ENCODE data around the gene DIS3L.
"Not testable (repeated sequence)": the region's sequence is repeated elsewhere in the genome, so short reads cannot be mapped to it uniquely, and the experiment has no call there.

Gene DIS3L

DNA sequence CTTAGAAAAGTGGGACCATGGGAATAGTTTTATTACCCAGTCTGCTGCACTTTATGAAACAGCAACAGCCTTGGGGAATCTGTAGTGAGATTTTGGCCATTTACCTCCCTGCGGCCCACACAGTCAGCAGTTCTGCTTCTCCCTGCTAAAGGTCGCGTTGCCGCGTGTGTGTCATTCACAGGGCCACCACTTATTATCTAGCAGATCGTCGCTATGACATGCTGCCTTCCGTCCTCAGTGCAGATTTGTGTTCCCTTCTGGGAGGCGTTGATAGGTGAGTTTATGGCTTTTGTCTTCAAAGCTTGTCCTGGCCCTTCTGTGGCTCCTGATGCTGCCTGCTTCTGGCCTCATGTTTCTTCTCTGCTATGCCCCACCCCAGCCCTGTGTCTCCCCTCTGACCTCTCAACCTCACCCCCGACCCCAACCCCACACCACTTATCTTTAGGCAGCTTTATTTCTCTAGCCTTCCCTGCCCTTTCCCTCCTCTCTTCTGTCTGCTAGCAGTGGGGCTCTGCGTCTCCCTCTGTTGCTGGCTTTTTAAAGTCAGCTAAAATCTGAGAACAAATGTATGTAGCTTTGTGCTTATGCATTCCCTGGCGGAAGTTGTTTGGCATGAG lies 30.1 kb downstream of the DIS3L start:
- Histone ChIP-seq H3K79me2 (ENCODE audit: control insufficient read depth, insufficient read depth, low read length, unreplicated experiment) (no peaks in the 10 kb centered on the region), H2AFZ (ENCODE audit: low read length, unreplicated experiment) (no peak overlapping the region), H3K36me3 (ENCODE audit: insufficient read depth, low read length) (peaks cover 29% of the 10 kb centered on the region), H3K27me3 (ENCODE audit: insufficient read depth, low read length) (no peaks in the 10 kb centered on the region), H3K27ac (ENCODE audit: low read depth, low read length) (no peak overlapping the region), H3K4me3 (ENCODE audit: low read depth, low read length) (no peak overlapping the region), H3K4me1 (ENCODE audit: control insufficient read depth, insufficient read depth, low read length, unreplicated experiment) (no peaks in the 10 kb centered on the region)

DNA sequence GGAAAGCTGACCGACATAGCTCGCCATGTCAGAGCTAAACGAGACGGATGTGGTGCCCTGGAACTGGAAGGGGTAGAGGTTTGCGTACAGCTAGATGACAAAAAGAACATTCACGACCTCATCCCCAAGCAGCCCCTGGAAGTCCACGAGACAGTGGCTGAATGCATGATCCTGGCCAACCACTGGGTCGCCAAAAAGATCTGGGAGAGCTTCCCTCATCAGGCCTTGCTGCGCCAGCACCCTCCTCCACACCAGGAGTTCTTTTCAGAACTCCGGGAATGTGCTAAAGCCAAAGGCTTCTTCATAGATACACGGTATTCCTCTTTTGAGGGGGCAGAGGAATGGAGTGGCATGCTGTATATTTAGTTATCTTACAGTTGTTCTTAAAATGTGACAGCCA lies 32.7 kb downstream of the DIS3L start:
- H3K79me2 ChIP-seq (ENCODE audit: control insufficient read depth, insufficient read depth, low read length, unreplicated experiment): no peaks in the 10 kb centered on the region
- H3K36me3 ChIP-seq (ENCODE audit: insufficient read depth, low read length): peaks cover 38% of the 10 kb centered on the region
- H3K4me3 ChIP-seq (ENCODE audit: low read depth, low read length): no peak overlapping the region
- no peak overlapping the region for H3K27ac ChIP-seq (ENCODE audit: low read depth, low read length)
- H3K4me1 ChIP-seq (ENCODE audit: control insufficient read depth, insufficient read depth, low read length, unreplicated experiment): no peaks in the 10 kb centered on the region
- no peaks in the 10 kb centered on the region for H3K27me3 ChIP-seq (ENCODE audit: insufficient read depth, low read length)
- no peak overlapping the region for H2AFZ ChIP-seq (ENCODE audit: low read length, unreplicated experiment)

DNA sequence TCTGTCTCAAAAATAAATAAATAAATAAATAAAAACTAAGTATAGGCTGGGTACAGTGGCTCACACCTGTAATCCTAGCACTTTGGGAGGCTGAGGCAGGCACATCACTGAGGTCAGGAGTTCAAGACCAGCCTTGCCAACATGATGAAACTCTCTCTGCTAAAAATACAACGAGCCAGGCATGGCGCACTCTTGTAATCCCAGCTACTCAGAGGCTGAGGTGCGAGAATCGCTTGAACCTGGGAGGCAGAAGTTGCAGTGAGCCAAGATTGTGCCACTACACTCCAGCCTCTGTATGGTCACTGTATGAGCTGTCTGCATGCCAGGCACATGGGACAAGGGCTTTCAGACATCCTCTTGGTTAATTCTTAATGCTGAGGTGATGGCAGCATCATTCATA lies 34.4 kb downstream of the DIS3L start:
- Histone ChIP-seq H3K27me3 (ENCODE audit: insufficient read depth, low read length) (no peaks in the 10 kb centered on the region), H3K27ac (ENCODE audit: low read depth, low read length) (no peak overlapping the region), H3K36me3 (ENCODE audit: insufficient read depth, low read length) (peaks cover 30% of the 10 kb centered on the region), H3K79me2 (ENCODE audit: control insufficient read depth, insufficient read depth, low read length, unreplicated experiment) (no peaks in the 10 kb centered on the region), H3K4me1 (ENCODE audit: control insufficient read depth, insufficient read depth, low read length, unreplicated experiment) (no peaks in the 10 kb centered on the region), H2AFZ (ENCODE audit: low read length, unreplicated experiment) (no peak overlapping the region), H3K4me3 (ENCODE audit: low read depth, low read length) (no peak overlapping the region)

GRCh38 chr15:66328771-66329170 lies 35.4 kb downstream of the DIS3L start:
- H3K27ac ChIP-seq (ENCODE audit: low read depth, low read length): no peak overlapping the region
- no peaks in the 10 kb centered on the region for H3K4me1 ChIP-seq (ENCODE audit: control insufficient read depth, insufficient read depth, low read length, unreplicated experiment)
- no peaks in the 10 kb centered on the region for H3K79me2 ChIP-seq (ENCODE audit: control insufficient read depth, insufficient read depth, low read length, unreplicated experiment)
- no peak overlapping the region for H3K4me3 ChIP-seq (ENCODE audit: low read depth, low read length)
- peaks cover 28% of the 10 kb centered on the region for H3K36me3 ChIP-seq (ENCODE audit: insufficient read depth, low read length)
- H3K27me3 ChIP-seq (ENCODE audit: insufficient read depth, low read length): no peaks in the 10 kb centered on the region
- no peak overlapping the region for H2AFZ ChIP-seq (ENCODE audit: low read length, unreplicated experiment)

- H3K36me3 ChIP-seq (ENCODE audit: insufficient read depth, low read length): peaks cover 19% of the 10 kb centered on the region
- not testable (repeated sequence) for H3K27ac ChIP-seq (ENCODE audit: low read depth, low read length); H3K4me3 ChIP-seq (ENCODE audit: low read depth, low read length); H3K79me2 ChIP-seq (ENCODE audit: control insufficient read depth, insufficient read depth, low read length, unreplicated experiment); H3K27me3 ChIP-seq (ENCODE audit: insufficient read depth, low read length); H3K4me1 ChIP-seq (ENCODE audit: control insufficient read depth, insufficient read depth, low read length, unreplicated experiment); H2AFZ ChIP-seq (ENCODE audit: low read length, unreplicated experiment)
Measured at GRCh38 chr15:66348530-66348929, 55.2 kb downstream of the DIS3L start.

DNA sequence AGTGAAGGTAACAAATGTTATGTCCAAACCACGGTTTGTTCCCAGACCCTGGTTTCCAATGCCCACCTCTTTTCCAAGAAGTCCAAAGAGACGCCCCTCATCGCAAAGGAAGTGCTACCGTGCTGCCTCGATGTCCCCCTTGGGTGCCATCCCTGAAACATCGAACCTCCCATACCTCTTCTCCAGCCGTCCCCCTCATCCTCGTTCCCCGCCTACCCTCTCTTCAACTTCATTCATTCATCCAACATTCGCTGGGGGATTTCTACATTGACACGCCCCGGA lies 62.6 kb downstream of the DIS3L start:
- peak overlapping the region; percentile 81 for H2AFZ ChIP-seq (ENCODE audit: low read length, unreplicated experiment)
- peak overlapping the region; percentile 64 for H3K27ac ChIP-seq (ENCODE audit: low read depth, low read length)
- H3K79me2 ChIP-seq (ENCODE audit: control insufficient read depth, insufficient read depth, low read length, unreplicated experiment): peaks cover 21% of the 10 kb centered on the region
- H3K36me3 ChIP-seq (ENCODE audit: insufficient read depth, low read length): no peaks in the 10 kb centered on the region; the same call in 1 of the 2 replicates
- peaks cover 10% of the 10 kb centered on the region for H3K4me1 ChIP-seq (ENCODE audit: control insufficient read depth, insufficient read depth, low read length, unreplicated experiment)
- H3K27me3 ChIP-seq (ENCODE audit: insufficient read depth, low read length): no peaks in the 10 kb centered on the region
- H3K4me3 ChIP-seq (ENCODE audit: low read depth, low read length): peak overlapping the region; percentile 87

GRCh38 chr15:66356359-66357236 lies 63.2 kb downstream of the DIS3L start, which contains the start of gene TIPIN:
Gene TIPIN (minus strand): TSS chr15:66356685. CDS start chr15:66352947, 3,738 bp downstream.
- Histone ChIP-seq H2AFZ (ENCODE audit: low read length, unreplicated experiment) (peak within 1 kb of the TSS; percentile 97), H3K79me2 (ENCODE audit: control insufficient read depth, insufficient read depth, low read length, unreplicated experiment) (peaks cover 21% of the 10 kb centered on the region), H3K4me3 (ENCODE audit: low read depth, low read length) (peak within 1 kb of the TSS; percentile 87), H3K4me1 (ENCODE audit: control insufficient read depth, insufficient read depth, low read length, unreplicated experiment) (peaks cover 10% of the 10 kb centered on the region), H3K36me3 (ENCODE audit: insufficient read depth, low read length) (no peaks in the 10 kb centered on the region; the same call in 1 of the 2 replicates), H3K27me3 (ENCODE audit: insufficient read depth, low read length) (no peaks in the 10 kb centered on the region), H3K27ac (ENCODE audit: low read depth, low read length) (peak within 1 kb of the TSS; percentile 64)

DNA sequence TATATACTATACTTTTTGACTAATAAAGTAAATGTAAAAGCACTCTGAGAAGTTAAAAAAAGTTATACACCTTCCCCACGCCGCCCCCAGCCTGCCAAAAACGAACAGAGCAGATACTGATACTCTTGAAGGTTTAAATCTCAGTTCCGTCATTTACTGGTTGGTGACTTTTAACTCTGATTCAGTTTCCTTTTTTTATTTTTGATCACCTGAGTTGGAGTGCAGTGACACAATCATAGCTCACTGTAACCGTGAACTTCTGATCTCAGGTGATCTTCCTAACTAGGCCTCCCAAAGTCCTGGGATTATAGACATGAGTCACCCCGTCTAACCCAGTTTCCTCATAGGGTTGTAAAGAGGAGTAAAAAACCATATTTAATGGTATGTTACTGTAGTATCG lies 66.4 kb downstream of the DIS3L start:
- H2AFZ ChIP-seq (ENCODE audit: low read length, unreplicated experiment): no peak overlapping the region
- H3K36me3 ChIP-seq (ENCODE audit: insufficient read depth, low read length): no peaks in the 10 kb centered on the region
- H3K27me3 ChIP-seq (ENCODE audit: insufficient read depth, low read length): no peaks in the 10 kb centered on the region
- H3K27ac ChIP-seq (ENCODE audit: low read depth, low read length): no peak overlapping the region
- peaks cover 12% of the 10 kb centered on the region for H3K79me2 ChIP-seq (ENCODE audit: control insufficient read depth, insufficient read depth, low read length, unreplicated experiment)
- H3K4me1 ChIP-seq (ENCODE audit: control insufficient read depth, insufficient read depth, low read length, unreplicated experiment): peaks cover 5% of the 10 kb centered on the region
- H3K4me3 ChIP-seq (ENCODE audit: low read depth, low read length): no peak overlapping the region

GRCh38 chr15:66361745-66362460 lies 68.5 kb downstream of the DIS3L start:
- H3K27me3 ChIP-seq (ENCODE audit: insufficient read depth, low read length); H3K4me1 ChIP-seq (ENCODE audit: control insufficient read depth, insufficient read depth, low read length, unreplicated experiment); H3K27ac ChIP-seq (ENCODE audit: low read depth, low read length); H2AFZ ChIP-seq (ENCODE audit: low read length, unreplicated experiment); H3K79me2 ChIP-seq (ENCODE audit: control insufficient read depth, insufficient read depth, low read length, unreplicated experiment); H3K36me3 ChIP-seq (ENCODE audit: insufficient read depth, low read length); H3K4me3 ChIP-seq (ENCODE audit: low read depth, low read length): not testable (repeated sequence)

DNA sequence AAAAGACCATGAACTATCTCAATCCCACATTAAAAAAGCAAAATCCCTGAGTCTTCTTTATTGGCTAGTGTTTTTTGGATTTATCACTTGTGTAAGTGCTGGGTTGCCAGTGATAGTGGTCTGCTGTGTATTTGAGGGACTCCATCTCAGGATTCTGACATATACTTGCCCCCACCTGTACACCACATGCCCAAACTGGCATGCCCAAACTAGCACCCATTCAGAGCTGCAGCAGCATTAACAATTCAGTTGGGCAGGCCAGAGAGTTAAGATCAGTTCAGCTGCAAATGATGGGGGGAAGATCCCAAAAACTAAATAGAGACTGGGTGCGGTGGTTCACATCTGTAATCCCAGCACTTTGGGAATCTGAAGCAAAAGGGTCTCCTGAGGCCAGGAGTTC lies 69.4 kb downstream of the DIS3L start:
- no peaks in the 10 kb centered on the region for H3K27me3 ChIP-seq (ENCODE audit: insufficient read depth, low read length)
- no peak overlapping the region for H3K4me3 ChIP-seq (ENCODE audit: low read depth, low read length)
- no peaks in the 10 kb centered on the region for H3K79me2 ChIP-seq (ENCODE audit: control insufficient read depth, insufficient read depth, low read length, unreplicated experiment)
- no peak overlapping the region for H2AFZ ChIP-seq (ENCODE audit: low read length, unreplicated experiment)
- no peaks in the 10 kb centered on the region for H3K4me1 ChIP-seq (ENCODE audit: control insufficient read depth, insufficient read depth, low read length, unreplicated experiment)
- H3K27ac ChIP-seq (ENCODE audit: low read depth, low read length): no peak overlapping the region
- no peaks in the 10 kb centered on the region for H3K36me3 ChIP-seq (ENCODE audit: insufficient read depth, low read length)
